Activated naive CD8-positive, alpha-beta T cell treated with anti-CD3 and anti-CD28 coated beads, Interleukin-2, amount 10 ng/mL, durations not matched to agents 7 days and 5 days (primary cell): Measurements from ENCODE around the gene TSPAN12. TPM values are rescaled to one million over a fixed set of nuclear protein-coding genes. Genes with fewer than 3 reads are reported as not detected.

Source experiments
- ATAC-seq: fragments of 150-1000 bp; cut with Tn5 transposase; one replicate; pipeline ENCODE4 v1.10.0; 2021; ENCODE audit warnings: low read depth, moderate library complexity
- POLR2A ChIA-PET: fragments of 350-600 bp; sonication (Branson Sonifier 250); formaldehyde crosslinking; loops from one replicate; lab custom pipeline; 2021; ENCODE audit warnings: antibody characterized with exemption; lab: Charles Lee
- DNase-seq: peaks from one replicate; pipeline ENCODE4 v3.0.0; 2021
- H3K27ac Mint-ChIP-seq: one replicate; pipeline ENCODE4 v1.8.0; 2022; ENCODE audit warnings: mild to moderate bottlenecking, mixed read lengths
- H3K27me3 Mint-ChIP-seq: one replicate; pipeline ENCODE4 v1.8.0; 2022; ENCODE audit warnings: mild to moderate bottlenecking, moderate library complexity, mixed read lengths
- H3K36me3 Mint-ChIP-seq: one replicate; pipeline ENCODE4 v1.8.0; 2021; ENCODE audit warnings: mild to moderate bottlenecking, mixed read lengths
- H3K4me1 Mint-ChIP-seq: one replicate; pipeline ENCODE4 v1.8.0; 2021; ENCODE audit warnings: mixed read lengths
- H3K4me3 Mint-ChIP-seq: one replicate; pipeline ENCODE4 v1.8.0; 2022; ENCODE audit warnings: mild to moderate bottlenecking, moderate library complexity, mixed read lengths
- H3K9me3 Mint-ChIP-seq: one replicate; pipeline ENCODE4 v1.8.0; 2021; ENCODE audit warnings: mixed read lengths
- total RNA-seq, 2 experiments: library from RNA; stranded (reverse); gene quantifications; one replicate each; pipeline ENCODE4 v1.2.3, GENCODE V29; 2021

The TSPAN12 gene
- total RNA-seq, 2 experiments from 2014 or later: not detected

- H3K27ac Mint-ChIP-seq: no peak overlapping the region
- no peaks in the 10 kb centered on the region for H3K4me1 Mint-ChIP-seq
- POLR2A ChIA-PET: no interaction called here
- no peaks in the 10 kb centered on the region for H3K36me3 Mint-ChIP-seq
- no peak for ATAC-seq
- H3K9me3 Mint-ChIP-seq: no peaks in the 10 kb centered on the region
- H3K27me3 Mint-ChIP-seq: peaks cover 3% of the 10 kb centered on the region
- H3K4me3 Mint-ChIP-seq: no peak overlapping the region
- DNase-seq: no peak
Observed at GRCh38 chr7:120809260-120809659, 48.7 kb downstream of the TSPAN12 start.

GRCh38 chr7:120807390-120807789, 50.6 kb downstream of the TSPAN12 start:
- POLR2A ChIA-PET: no interaction called here
- Mint-ChIP-seq H3K4me1 (no peaks in the 10 kb centered on the region), H3K27ac (no peak overlapping the region), H3K4me3 (no peak overlapping the region), H3K27me3 (peaks cover 3% of the 10 kb centered on the region), H3K36me3 (no peaks in the 10 kb centered on the region), H3K9me3 (no peaks in the 10 kb centered on the region)
- ATAC-seq (no peak), DNase-seq (no peak)

- POLR2A ChIA-PET: no interaction called here
- DNase-seq: no peak
- Mint-ChIP-seq H3K4me3 (no peak overlapping the region), H3K9me3 (no peaks in the 10 kb centered on the region), H3K27me3 (peaks cover 6% of the 10 kb centered on the region), H3K36me3 (no peaks in the 10 kb centered on the region), H3K27ac (no peak overlapping the region), H3K4me1 (no peaks in the 10 kb centered on the region)
- ATAC-seq: no peak
Observed at GRCh38 chr7:120806669-120807068, 51.3 kb downstream of the TSPAN12 start.

GRCh38 chr7:120805636-120806388, 52.1 kb downstream of the TSPAN12 start:
- Mint-ChIP-seq H3K4me1 (no peaks in the 10 kb centered on the region), H3K27ac (no peak overlapping the region), H3K4me3 (no peak overlapping the region), H3K36me3 (no peaks in the 10 kb centered on the region), H3K9me3 (no peaks in the 10 kb centered on the region), H3K27me3 (peaks cover 8% of the 10 kb centered on the region)
- DNase-seq (no peak), ATAC-seq (no peak)
- POLR2A ChIA-PET: no interaction called here

- Mint-ChIP-seq H3K27ac (no peak overlapping the region), H3K36me3 (no peaks in the 10 kb centered on the region), H3K9me3 (no peaks in the 10 kb centered on the region), H3K4me1 (no peaks in the 10 kb centered on the region), H3K4me3 (no peak overlapping the region), H3K27me3 (peaks cover 7% of the 10 kb centered on the region)
- POLR2A ChIA-PET: no interaction called here
- ATAC-seq (no peak), DNase-seq (no peak)
Observed at GRCh38 chr7:120802751-120803150, 55.2 kb downstream of the TSPAN12 start.

GRCh38 chr7:120799813-120800475, 58.0 kb downstream of the TSPAN12 start:
- Mint-ChIP-seq H3K36me3 (no peaks in the 10 kb centered on the region), H3K4me3 (no peak overlapping the region), H3K4me1 (peaks cover 2% of the 10 kb centered on the region), H3K27ac (no peak overlapping the region), H3K27me3 (peaks cover 7% of the 10 kb centered on the region), H3K9me3 (no peaks in the 10 kb centered on the region)
- ATAC-seq (no peak), DNase-seq (no peak)
- POLR2A ChIA-PET: interaction anchor here (0.6 kb wide), 1 partner anchor 151 kb away, joined by 3 read pairs; the partner anchor contains the start of gene ING3

GRCh38 chr7:120799147-120799546, 58.8 kb downstream of the TSPAN12 start:
- ATAC-seq: no peak
- Mint-ChIP-seq H3K36me3 (no peaks in the 10 kb centered on the region), H3K9me3 (no peaks in the 10 kb centered on the region), H3K4me1 (peaks cover 2% of the 10 kb centered on the region), H3K27ac (no peak overlapping the region), H3K27me3 (peaks cover 11% of the 10 kb centered on the region), H3K4me3 (no peak overlapping the region)
- no peak for DNase-seq
- POLR2A ChIA-PET: no interaction called here

- POLR2A ChIA-PET: no interaction called here
- ATAC-seq (no peak), DNase-seq (no peak)
- Mint-ChIP-seq H3K36me3 (no peaks in the 10 kb centered on the region), H3K27ac (no peak overlapping the region), H3K27me3 (peaks cover 21% of the 10 kb centered on the region), H3K4me3 (no peak overlapping the region), H3K4me1 (peaks cover 2% of the 10 kb centered on the region), H3K9me3 (no peaks in the 10 kb centered on the region)
Observed at GRCh38 chr7:120797026-120797645, 60.8 kb downstream of the TSPAN12 start.

- DNase-seq (no peak), ATAC-seq (no peak)
- Mint-ChIP-seq H3K27ac (no peak overlapping the region), H3K27me3 (peaks cover 15% of the 10 kb centered on the region), H3K36me3 (no peaks in the 10 kb centered on the region), H3K9me3 (no peaks in the 10 kb centered on the region), H3K4me1 (peaks cover 2% of the 10 kb centered on the region), H3K4me3 (no peak overlapping the region)
- POLR2A ChIA-PET: no interaction called here
Observed at GRCh38 chr7:120794106-120794729, 63.7 kb downstream of the TSPAN12 start.

GRCh38 chr7:120793213-120793936, 64.6 kb downstream of the TSPAN12 start:
- no peaks in the 10 kb centered on the region for H3K9me3 Mint-ChIP-seq
- H3K27me3 Mint-ChIP-seq: peaks cover 13% of the 10 kb centered on the region
- POLR2A ChIA-PET: no interaction called here
- no peak overlapping the region for H3K27ac Mint-ChIP-seq
- peaks cover 2% of the 10 kb centered on the region for H3K4me1 Mint-ChIP-seq
- no peak for ATAC-seq
- no peak overlapping the region for H3K4me3 Mint-ChIP-seq
- H3K36me3 Mint-ChIP-seq: no peaks in the 10 kb centered on the region
- no peak for DNase-seq

GRCh38 chr7:120792861-120793130, 65.1 kb downstream of the TSPAN12 start:
- peaks cover 13% of the 10 kb centered on the region for H3K27me3 Mint-ChIP-seq
- H3K27ac Mint-ChIP-seq: no peak overlapping the region
- DNase-seq (no peak), ATAC-seq (no peak)
- POLR2A ChIA-PET: no interaction called here
- H3K4me3 Mint-ChIP-seq: no peak overlapping the region
- no peaks in the 10 kb centered on the region for H3K9me3 Mint-ChIP-seq
- peaks cover 2% of the 10 kb centered on the region for H3K4me1 Mint-ChIP-seq
- H3K36me3 Mint-ChIP-seq: no peaks in the 10 kb centered on the region

GRCh38 chr7:120792091-120792860, 65.7 kb downstream of the TSPAN12 start:
- H3K27ac Mint-ChIP-seq: no peak overlapping the region
- peak; percentile 67 for ATAC-seq
- POLR2A ChIA-PET: no interaction called here
- peaks cover 2% of the 10 kb centered on the region for H3K4me1 Mint-ChIP-seq
- no peaks in the 10 kb centered on the region for H3K9me3 Mint-ChIP-seq
- no peaks in the 10 kb centered on the region for H3K36me3 Mint-ChIP-seq
- peaks cover 13% of the 10 kb centered on the region for H3K27me3 Mint-ChIP-seq
- H3K4me3 Mint-ChIP-seq: no peak overlapping the region
- peak; percentile 67 for DNase-seq
